GM21526 (cell line): ENCODE measurements around the gene SERINC2.
"Not testable (repeated sequence)": the region's sequence is repeated elsewhere in the genome, so short reads cannot be mapped to it uniquely, and the experiment has no call there.

ENCODE experiments used
- ATAC-seq: cut with Tn5 transposase; IDR thresholded peaks from one replicate; pipeline ENCODE4 v1.9.1; 2021; ENCODE audit warnings: moderate library complexity; ENCODE audit not compliant: unreplicated experiment, low FRiP score

The SERINC2 gene

GRCh38 chr1:31431351-31432257 is 18.6 kb downstream of the SERINC2 start:
- ATAC-seq: not testable (repeated sequence)

DNA sequence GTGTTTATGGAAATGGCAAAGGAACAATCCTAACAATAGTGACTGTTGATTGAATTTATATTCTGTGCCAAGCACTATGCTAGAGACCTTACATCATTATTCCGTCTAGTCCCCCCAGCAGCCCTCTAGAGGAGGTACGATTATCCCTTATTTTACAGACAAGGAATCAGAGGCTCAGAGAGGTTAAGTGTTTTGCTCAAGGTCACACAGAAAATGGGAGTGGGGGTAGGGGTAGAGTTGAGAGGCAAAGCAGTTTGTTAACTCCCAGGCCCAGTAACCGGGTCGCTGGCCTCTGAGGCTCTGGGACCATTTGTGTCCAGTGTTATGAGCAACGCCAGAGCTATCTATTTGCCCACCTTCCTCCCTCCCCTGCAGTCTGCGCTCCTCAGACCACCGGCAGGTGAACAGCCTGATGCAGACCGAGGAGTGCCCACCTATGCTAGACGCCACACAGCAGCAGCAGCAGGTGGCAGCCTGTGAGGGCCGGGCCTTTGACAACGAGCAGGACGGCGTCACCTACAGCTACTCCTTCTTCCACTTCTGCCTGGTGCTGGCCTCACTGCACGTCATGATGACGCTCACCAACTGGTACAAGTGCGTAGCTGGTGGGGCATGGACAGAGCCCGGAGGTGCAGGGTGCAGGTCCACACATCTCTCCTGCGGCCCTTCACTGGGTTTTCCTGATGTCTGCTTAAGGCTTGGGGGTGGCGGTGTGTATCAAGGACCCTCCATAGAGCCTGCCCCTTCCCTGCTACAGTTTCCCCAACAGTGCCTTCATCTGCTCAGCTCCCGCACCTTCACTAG is 19.8 kb downstream of the SERINC2 start:
- no peak for ATAC-seq

DNA sequence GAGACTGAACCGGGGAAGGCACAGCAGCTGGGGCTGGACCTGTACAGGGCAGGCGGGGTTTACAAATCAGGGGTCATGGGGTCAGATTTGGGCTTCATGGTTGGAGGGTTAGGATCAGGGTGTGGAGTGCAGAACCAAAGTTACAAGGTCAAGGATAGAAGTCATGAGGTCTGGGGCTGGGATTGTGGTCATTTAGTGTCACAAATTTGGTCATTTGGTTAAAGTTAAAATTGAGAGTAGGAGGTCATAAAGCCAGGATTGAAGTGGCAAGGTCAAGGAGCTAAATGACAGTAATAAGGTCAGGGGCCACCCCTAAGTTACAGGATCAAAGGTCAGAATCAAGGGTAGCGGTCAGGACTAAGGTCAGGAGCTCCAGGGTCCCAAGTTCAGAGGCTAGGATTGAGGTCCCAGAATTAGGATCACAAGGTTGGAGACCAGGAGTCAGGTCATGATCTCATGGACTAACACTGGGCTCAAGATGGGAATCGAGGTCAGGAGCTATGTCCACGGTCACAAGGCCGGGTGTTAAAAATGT is 20.4 kb downstream of the SERINC2 start:
- no peak for ATAC-seq

- no peak for ATAC-seq
These were observed 21.3 kb downstream of the SERINC2 start for GRCh38 chr1:31434101-31434871.

DNA sequence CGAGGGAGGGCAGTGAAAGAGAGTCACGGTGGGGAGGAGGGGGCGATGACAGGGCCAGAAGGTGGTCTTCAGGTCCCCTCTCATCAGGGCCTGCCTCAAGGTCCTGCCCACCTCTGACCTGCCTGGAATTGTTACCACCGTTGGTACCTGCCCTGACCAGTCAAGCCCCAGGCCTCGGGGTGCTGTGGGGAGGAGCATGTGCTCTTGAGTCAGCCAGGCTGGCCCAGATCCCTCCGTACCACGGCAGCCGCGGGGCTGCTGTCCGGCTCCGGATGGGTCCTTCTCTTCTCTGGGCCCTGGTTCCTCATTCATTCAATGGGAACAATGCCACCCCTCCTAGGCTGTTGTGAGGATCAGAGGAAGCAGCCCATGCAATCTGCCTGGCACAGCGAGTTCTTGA is 22.0 kb downstream of the SERINC2 start:
- ATAC-seq: no peak

GRCh38 chr1:31435471-31436409 is 22.7 kb downstream of the SERINC2 start:
- ATAC-seq: no peak

DNA sequence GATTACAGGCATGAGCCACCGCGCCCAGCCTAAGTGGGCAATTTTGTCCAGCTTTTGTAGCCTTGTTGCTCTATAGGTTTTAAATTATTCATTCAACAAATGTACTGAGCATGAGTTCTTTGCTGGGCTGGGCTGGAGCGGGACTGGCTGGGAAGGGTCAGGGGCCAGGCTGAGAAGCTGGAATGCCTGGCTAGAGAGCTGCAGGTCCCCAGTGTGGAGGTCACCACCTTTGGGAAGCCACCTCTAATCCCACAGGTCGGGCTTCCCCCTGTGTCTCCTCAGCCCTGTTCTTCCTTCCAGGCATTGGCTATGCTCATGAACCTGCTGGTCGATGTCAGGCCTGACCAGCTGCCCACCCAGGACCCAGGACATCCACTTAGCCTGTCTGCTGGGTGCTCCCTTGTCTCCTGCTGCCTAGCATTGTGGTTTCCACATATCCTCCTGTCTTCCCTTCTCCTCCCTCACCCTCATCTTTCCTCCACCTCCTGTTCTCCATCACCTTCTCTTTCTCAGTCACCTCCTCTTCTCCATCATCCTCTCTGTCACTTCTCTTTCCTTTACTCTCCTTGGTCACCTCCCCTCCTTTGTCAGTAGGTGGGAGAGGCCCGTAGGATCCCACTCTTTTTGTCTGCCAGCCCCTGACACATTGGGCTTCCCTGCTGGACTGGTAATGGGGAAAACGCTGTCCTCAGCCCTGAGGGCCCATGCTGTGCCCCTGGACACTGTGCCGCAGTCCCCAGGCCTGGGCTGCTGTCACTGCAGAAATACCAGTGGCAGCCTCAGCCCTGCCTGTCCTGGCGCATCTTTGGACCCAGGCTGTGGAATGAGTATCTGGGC is 23.8 kb downstream of the SERINC2 start:
- ATAC-seq: no peak

DNA sequence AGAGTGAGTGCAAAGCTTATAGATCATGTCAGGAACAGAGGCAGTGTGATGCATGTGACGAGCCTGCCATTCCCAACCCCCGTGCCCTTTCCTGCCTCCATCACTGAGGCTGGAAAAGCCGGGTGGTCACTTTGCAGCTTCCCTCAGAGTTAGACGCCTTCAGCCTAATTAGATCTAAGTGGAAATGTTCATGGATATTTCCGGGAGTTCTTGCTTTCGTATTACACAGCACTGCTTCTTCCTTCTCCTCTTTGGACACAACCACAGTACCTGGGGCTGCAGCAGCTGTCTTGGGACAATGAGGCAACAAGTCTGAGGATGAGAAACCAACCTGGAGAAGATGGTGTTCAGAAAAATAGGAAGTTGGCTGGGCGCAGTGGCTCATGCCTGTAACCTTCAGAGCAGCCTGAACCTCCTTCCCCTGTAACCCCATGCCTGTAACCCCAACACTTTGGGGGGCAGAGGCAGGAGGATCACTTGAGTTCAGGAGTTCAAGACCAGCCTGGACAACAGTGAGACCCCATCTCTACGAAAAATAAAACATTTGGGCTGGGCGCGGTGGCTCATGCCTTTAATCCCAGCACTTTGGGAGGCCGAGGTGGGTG is 24.5 kb downstream of the SERINC2 start:
- ATAC-seq: no peak

DNA sequence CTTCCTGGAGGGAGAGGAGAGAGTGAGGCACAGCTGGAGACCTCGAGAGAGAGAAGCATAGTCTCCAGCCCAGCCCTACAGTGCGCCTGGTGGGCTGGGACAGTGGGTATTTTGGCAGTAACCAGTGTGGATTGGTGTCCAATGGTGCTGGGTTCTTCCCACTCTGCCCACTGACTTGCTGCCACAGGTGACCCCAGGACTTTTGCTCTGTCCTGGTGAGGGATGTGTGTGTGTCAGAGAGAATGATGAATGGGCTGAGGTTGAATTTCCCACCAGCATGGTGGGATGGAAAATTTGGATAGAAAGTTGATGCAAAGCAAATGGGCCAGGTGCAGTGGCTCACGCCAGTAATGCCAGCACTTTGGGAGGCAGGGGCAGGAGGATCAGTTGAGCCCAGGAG is 26.3 kb downstream of the SERINC2 start:
- ATAC-seq: no peak

GRCh38 chr1:31441073-31441472 is 28.1 kb downstream of the SERINC2 start:
- no peak for ATAC-seq

DNA sequence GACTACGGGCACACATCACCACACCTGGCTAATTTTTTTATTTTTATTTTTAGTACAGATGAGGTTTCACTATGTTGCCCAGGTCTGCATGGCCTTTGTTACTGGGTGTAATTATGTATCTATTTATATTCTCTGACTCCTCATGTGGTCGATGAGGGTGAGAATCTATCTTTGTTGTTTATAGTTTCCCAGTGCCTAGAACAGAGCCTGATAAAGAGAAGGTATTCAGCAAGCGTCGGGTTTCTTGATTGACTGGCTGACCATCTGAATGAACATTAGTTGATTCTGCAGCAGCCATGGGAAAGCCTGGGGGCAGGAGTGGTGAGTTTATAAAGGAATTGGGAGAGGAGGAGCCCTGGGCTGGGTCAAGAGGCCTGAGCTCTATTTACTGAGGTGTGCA is 28.5 kb downstream of the SERINC2 start:
- no peak for ATAC-seq

DNA sequence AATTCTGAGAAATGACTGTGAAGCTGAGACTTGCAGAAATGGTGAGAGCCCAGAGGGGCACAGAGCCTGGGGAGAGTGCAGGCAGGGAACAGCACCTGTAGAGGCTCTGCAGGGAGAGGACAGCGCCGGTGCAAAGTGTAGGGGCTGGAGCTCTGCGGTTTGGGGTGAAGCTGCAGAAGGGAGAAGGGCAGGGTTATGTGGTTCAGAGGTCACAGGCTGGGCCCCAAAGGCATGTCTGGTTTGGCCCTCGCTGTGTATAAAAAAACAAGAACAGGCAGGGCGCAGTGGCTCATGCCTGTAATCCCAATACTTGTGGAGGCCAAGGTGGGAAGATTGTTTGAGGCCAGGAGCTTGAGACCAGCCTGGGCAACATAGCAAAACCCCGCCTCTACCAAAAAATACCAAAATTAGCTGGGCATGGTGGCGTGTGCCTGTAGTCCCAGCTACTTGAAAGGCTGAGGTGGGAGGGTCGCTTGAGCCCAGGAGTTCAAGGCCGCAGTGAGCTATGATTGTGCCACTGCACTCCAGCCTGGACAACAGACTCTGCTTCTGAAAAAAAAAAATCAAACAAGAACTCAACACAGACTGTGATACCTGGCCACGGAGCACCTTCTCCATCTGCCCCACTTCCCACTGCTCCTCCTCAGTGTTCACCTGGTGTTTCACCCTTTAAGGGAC is 29.1 kb downstream of the SERINC2 start:
- no peak for ATAC-seq

GRCh38 chr1:31442648-31442994 is 29.6 kb downstream of the SERINC2 start:
- ATAC-seq: no peak

GRCh38 chr1:31443673-31444072 is 30.7 kb downstream of the SERINC2 start:
- ATAC-seq: no peak

DNA sequence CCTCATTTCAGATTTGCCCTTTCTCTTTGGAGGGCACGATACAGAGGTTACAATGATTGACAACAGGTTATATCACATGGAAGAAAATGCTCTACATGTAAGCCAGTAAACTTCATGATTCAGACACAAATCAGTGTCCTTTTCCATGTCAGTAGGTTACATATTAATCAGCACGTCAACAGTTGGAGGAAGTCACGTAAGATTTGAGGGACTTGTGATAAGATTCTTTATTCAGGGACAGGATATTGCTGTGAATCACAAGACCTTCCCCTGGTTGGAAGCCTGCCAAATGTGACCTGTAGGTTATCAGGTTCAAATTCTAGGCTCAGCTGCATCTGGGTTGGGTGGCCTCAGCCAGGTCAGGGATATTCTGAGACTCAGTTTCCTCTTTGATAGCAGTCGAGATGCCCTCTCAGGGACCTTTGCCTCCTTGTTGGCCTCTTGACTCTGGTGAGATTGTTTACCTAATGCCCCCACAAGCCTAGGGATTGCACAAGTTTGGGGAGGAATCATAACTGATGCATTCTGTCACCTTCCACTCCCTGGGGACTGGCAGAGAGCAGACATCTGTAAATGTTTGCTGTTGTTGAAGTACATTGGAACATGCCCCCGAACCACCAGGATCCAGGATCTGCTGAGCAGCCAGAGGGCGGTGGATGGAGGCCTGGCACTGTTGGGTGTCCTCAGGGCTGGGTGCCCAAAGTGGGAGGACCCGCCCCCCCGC is 31.9 kb downstream of the SERINC2 start:
- ATAC-seq: no peak

DNA sequence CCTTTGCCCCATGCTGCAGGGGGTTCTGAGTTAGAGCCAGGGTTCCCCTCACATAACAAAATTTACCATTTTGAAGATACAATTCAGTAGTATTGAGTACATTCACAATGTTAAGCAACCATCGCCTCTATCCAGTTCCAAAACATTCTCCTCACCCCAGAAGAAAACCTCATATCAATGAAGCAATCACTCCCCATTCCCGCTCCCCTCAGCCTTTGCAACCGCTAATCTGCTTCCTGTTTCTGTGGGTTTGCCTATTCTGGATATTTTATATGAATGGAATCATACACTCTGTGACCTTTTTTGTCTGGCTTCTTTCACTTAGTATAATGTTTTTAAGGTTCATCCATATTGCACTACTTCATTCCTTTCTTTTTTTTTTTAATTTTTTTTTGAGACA is 32.9 kb downstream of the SERINC2 start:
- no peak for ATAC-seq

- no peak for ATAC-seq
These were observed 34.2 kb downstream of the SERINC2 start for GRCh38 chr1:31447210-31447609.
